ENCODE data around the gene MXRA8.

Gene MXRA8

DNA sequence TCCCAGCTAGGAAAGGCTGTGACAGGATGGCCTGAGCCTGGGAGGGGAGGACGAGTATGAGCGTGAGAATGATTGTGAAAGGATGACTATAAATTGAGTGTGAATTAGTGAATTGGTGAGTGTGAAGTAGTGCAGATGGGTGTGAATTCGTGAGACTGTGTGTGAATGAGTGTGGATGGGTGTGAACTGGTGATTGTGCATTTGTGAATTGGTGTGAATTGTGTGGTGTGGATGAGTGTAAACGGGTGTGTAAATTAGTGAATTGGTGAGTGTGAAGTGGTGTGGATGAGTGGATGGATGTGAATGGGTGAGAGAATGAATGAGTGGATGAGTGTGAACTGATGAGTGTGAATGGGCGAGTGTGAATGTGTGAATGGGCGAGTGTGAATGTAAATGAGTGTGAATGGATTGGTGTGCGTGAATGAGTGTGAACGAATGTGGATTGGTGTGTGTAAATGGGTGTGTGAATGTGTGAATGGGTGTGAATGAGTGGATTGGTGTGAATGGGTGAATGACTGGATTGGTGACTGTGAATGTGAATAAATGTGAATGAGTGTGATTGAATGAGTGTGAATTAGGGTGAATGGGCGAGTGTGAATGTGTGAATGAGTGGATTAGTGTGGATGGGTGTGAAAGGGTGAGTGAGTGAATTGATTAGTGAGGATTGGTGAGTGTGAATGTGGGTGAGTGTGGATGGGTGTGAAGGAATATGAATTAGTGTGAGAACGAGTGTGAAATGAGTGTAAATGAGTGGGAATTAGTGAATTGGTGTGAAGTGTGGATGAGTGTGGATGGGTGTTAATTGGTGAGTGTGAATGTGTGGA, 7.7 kb upstream of the MXRA8 start:
- no peak for DNase-seq

GRCh38 chr1:1364266-1364665, 5.9 kb upstream of the MXRA8 start:
- DNase-seq, result no peak

DNA sequence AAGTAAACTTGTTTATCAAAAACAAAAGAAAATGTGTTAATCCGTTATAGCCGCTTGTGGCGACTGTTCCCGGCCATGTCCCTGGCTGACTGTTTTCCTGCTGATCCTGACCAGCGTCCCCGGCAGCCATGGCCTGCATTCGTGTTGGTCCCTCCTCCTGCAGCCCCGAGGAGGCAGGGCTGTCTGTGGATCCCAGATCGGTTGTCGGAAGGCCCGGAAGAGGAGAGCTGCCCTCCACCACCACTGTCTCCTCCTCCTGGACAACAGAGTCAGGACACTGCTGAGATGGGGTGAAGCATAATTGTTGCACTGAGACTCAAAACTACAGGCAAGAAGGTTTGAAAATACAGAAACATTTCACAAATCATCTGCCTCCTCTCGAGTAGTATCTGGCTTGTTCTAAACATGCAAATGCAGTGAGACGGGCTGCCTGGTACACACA, 3.6 kb upstream of the MXRA8 start:
- DNase-seq, result no peak

DNA sequence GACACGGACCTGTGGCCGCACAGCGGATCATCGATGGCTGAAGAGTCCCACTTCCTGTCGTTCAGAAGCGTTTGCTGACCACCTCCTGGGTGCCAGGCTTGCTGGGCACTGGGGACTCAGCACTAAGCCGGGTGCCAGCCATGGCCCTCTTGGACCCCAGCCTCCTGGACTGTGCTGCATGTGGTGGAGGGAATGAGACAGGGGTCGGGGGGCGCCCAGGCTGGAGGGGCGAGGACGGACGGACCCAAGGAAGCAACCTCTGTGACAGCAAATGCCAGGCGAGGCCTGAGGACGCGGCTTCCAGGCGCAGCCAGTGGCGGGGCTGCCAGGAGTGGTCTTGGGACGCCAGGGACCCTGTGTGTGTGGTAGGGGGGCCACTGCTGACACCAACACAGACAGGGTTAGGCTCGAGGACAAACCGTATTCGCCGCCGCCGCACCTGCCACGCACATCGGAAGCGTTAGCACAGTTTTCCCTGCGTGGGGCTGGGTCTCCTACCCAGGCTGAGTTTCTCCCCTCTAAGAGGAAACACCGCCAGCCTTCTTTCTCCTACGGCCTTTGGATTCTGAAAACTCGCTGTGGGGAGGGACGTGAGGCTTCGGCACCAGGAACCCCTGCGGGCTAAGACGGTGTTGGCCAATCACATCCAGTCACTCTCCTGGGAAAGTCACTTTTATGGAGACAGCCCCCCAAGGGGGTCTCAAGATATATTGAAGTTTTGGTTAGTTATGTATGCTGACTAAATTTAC, 3.1 kb upstream of the MXRA8 start:
- no peak for DNase-seq

DNA sequence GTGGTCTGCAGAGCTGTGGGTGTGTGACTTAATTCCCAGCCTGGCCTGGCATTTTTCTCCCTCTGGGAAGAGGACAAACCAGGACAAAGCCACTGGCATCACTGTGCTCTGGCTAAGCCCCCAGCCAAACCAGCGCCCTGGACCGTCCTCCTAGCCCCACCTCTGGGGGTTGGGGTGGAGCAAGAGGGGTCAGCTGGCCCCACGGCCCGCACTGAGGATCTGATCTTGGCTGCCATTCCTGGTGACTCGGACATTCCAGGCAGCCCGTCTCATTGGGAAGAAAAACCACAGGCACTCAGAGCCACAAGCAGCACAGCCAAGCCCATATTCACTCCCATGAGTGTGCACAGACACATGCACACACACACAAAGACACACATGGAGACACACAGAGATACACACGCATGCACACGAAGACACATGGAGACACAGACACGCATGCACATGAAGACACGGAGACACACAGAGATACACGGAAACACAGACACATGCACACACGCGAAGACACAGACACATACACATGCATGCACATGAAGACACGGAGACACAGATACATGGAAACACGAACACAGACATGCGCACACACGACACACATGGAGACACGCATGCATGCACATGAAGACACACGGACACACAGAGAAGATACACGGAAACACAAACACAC, 2.3 kb upstream of the MXRA8 start:
- DNase-seq, result no peak

DNA sequence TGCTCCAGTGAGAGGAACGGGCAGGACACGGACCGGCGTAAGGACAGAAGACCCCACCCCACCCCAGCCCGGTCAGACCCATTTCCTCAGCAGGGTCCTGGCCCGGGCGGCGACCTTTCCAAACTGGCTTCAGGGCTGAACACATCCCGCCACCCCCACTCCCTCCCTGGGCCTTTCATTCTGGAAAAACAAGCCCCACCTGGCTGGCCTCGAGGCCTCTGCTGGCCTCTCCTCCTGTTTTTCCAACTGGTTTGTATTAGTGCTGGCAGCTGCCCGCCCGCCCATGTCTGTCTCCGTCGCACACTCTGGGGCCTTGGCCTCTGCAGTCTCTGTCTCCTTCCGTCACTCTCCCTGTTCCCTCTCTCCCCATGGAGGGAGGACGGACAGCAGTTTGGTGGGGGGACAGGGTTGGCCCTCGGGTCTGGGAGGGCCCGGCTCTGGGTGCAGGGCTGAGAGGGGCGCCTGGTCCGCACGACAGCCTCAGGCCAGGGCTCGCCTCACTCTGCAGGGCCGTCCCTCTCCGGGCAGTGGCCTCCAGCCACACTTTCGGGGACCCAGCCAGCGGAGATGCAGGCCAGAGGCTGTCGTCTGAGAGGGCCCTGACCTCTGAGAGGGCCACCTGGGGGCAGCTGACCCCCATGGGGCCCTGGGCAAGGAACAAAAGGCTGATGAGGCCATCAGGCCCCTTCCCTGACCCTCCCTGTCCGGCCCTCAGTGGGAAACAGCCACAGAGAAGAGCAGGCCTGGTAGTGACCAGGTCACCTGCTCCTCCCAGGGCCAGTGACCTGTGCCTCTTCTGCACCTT, 1.5 kb upstream of the MXRA8 start:
- DNase-seq, result no peak

GRCh38 chr1:1359308-1359663, 931 bp upstream of the MXRA8 start:
- DNase-seq, result no peak

DNA sequence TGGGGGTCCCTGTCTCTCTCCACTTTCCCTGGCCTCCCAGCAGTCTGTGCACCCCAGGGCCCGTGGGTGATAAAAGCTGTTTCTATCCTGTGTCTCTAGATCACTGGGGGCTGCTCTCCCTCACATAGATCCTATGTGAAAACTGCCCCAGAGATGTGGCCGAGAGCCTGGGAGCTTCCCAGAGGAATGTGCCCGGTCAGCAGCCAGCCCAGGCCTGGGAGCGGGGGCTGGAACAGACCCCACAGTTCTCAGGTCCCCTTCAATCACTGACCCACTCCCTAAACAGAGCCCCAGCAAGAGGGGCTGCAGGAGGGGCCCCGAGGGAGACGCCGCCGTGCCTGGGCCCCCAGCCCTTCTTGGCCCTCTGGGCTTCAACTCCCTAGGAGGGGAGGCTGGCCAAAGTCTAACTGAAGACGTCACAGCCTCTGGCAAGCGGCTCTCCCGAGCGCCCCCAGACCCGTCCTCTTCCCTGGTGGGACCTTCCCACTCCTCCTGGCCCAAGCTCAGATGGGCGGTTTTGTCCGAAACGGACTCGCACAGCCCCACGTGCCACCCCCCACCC, 403 bp downstream of the MXRA8 start:
- DNase-seq, result no peak

DNA sequence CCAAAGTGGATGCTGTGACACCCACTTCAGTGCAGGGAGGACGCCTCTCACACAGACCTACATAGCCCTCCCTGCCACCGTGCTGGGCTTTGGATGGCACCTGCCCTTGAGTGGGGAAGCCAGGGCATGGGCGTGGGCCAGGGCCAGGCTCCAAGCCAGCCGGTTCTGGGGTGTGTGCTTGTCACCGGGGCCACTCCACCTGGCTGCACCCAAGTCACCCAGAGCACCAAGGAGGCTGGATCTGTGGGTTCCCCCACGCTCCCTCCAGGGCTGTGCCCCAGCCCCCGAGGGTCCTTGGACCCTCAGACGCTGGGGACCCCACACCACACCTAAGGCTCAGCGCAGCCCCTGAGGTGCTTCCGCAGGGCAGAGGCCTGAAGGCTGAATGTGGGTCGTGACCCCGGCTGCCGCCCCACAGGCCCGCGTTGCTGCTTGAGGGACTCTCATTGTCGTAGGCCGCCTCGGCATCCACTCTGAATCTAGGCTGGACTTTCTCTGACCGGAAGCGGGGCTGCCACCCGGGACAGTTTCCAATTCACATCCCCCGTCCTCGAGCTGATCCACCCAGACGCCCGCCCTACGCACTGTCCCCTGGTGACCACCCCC, 1.5 kb downstream of the MXRA8 start:
- DNase-seq, result no peak

DNA sequence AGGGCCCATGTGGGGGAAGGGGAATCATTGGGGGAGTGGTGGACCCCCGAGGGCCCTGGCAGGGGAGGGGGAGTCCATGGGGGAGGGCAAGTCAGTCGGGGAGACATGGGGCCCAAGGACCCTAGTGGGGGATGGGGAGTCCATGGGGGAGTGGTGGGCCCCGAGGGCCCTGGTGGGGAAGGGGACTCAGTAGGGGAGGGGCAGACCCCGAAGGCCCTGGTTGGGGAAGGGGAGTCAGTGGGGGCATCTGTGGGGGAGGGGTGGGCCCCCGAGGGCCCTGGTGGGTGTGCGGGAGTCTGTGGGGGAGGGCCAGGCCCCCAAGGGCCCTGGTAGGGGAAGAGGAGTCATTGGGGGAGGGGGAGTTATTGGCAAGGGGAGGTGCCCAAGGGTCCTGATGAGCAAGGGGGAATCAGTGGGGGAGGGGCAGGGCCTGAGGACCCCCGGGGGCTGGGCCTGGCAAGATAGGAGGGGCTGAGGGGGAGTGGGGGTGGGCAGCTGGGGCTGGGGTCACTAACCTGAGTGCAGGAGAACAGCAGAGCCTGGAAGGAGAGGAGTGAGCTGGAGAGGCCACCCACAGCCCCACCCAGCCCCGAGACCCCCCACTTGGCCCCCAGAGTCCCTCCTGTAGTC, 2.1 kb downstream of the MXRA8 start:
- DNase-seq, result no peak

DNA sequence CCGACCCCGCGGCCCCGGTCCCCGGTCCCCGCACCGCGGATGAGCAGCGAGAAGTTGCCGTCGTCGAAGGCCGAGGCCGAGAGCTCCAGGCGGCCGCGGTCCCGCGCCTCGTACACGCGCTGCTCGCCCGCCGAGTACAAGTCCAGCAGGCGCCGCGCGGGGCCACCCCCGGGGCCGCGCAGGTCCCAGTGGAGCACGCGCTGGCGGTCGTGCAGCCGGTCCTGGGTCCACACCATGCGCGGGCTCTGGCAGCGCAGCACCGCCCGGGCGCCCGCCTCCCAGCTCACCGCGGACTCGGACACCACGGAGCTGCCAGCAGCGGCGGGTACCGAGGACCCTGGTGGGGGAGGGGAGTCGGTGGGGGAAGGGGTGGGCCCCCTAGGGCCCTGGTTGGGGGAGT, 2.9 kb downstream of the MXRA8 start:
- no peak for DNase-seq

GRCh38 chr1:1354271-1355247, 3.8 kb downstream of the MXRA8 start:
- DNase-seq, result no peak

- no peak for DNase-seq
These were observed 4.8 kb downstream of the MXRA8 start for GRCh38 chr1:1353389-1354151.

- DNase-seq, result no peak
These were observed 5.5 kb downstream of the MXRA8 start for GRCh38 chr1:1352786-1353388.

DNA sequence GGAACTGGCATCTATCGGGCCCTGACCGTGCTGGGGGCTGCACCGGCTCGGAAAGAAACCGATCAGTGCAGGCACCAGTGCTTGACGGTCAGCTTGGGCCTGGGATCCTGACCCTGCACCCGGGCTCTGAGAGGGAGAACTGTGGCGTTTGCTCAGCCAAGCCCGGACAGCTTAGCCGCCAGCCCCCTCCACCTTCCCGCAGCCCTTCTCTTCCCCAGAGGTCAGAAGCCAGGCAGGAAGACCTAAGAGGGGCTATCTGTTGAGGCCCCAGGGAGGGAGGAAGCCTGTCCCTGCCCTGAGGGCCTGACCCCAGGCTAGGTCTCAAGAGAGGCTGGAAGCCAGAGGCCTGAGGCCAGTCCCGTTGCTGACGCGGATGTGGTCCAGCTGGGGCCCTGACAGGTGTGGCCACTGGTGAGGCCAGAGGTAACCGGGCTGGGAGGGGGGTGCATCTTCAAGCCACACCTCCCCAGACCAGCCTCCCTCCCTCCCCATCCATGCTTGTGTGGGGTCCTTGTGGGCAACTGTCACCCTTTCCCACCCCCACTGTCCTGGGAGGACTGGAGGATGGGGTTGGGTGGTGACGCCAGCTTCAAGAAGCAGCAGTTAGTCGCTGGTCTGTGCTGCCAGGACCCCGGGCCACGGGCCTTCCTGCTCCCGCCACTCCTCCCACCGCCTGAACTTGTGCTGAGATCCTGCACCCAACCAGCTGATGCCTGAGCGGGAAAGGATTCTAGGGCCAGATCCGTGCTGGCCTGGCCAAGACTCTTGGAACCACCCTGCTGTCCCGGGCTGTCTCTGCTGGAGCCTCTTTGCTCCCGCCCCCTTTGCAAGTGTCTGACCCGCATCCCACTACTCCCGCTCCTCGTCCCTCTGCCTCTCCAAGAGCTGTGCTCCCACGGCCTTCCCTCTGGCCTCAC, 6.6 kb downstream of the MXRA8 start:
- no peak for DNase-seq

DNA sequence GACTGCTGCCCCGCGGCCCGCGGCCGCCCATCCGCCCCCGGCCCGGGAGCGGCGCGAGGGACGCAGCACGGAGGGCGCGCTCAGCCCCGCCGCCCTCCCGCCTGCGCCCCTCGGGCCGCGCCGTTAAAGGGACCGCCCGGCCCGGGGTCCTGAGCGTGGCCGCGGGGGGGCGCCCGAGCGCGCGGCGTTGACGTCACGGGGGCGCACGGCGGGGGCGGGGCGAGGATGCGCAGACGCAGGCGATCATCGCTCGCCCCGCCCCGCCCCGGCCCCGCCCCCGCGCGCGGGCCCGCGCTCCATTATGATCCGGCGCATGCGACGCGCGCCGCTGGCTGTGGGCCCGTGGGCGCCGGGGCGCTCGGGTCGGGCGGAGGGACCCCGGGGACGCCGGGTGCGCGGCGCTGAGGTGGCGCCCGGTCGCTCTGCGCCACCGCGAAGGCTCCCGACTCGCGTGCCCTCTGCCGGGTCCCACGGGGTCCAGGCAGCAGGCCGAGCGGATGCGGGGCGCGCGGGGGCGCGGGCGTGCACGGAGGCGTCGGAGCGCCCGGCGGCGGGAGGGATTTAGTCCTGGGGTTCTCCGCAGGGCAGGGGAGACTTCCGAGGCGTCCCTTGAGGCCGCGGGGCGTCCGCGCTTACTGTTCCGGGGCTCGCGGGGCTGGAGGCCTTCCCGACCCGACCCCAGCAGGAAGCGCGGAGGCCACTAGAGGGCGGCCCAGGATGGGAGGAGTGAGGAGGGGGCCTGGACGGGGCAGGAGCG, 8.9 kb downstream of the MXRA8 start, which contains the start of gene DVL1:
TSS of gene DVL1 (minus strand) at position 163 of the 757 bp plus-strand sequence. CDS start 353 bp downstream, outside the sequence.
- peak; percentile 13 for DNase-seq

Data from NCI-H2029 (cell line).